NCI-H446 treated with DMSO at 0.1 percent for 48 hours (cell line): ENCODE results near the gene OTUB2.

ENCODE experiments used
- DNase-seq: peaks from one replicate; lab custom pipeline; 2025; lab: John Stamatoyannopoulos, UW

OTUB2 gene

GRCh38 chr14:93997082-93997481, 29.1 kb upstream of the OTUB2 start, which contains the start of gene CCDC197:
Gene CCDC197, plus strand, starts transcription at chr14:93997301. Its CDS starts 831 bp downstream, at chr14:93998132.
- no peak for DNase-seq

- DNase-seq: no peak
Measured at GRCh38 chr14:93997916-93998870, 27.9 kb upstream of the OTUB2 start.

GRCh38 chr14:93998871-93999403, 27.2 kb upstream of the OTUB2 start:
- DNase-seq: no peak

GRCh38 chr14:93999573-93999972, 26.6 kb upstream of the OTUB2 start:
- DNase-seq: no peak

GRCh38 chr14:94000267-94000666, 25.9 kb upstream of the OTUB2 start:
- no peak for DNase-seq

- DNase-seq: no peak
Measured at GRCh38 chr14:94001016-94001415, 25.1 kb upstream of the OTUB2 start.

GRCh38 chr14:94001501-94002396, 24.4 kb upstream of the OTUB2 start:
- DNase-seq: peak; percentile 30

GRCh38 chr14:94003397-94003796, 22.7 kb upstream of the OTUB2 start:
- no peak for DNase-seq

- DNase-seq: no peak
Measured at GRCh38 chr14:94004015-94004414, 22.1 kb upstream of the OTUB2 start.

- no peak for DNase-seq
Measured at GRCh38 chr14:94005324-94006073, 20.6 kb upstream of the OTUB2 start.

- no peak for DNase-seq
Measured at GRCh38 chr14:94008234-94008633, 17.9 kb upstream of the OTUB2 start.

GRCh38 chr14:94009767-94010166, 16.4 kb upstream of the OTUB2 start:
- DNase-seq: no peak

GRCh38 chr14:94010625-94011024, 15.5 kb upstream of the OTUB2 start:
- DNase-seq: no peak

- no peak for DNase-seq
Measured at GRCh38 chr14:94011795-94012194, 14.3 kb upstream of the OTUB2 start.

GRCh38 chr14:94014382-94014781, 11.8 kb upstream of the OTUB2 start:
- no peak for DNase-seq

GRCh38 chr14:94015223-94015622, 10.9 kb upstream of the OTUB2 start:
- no peak for DNase-seq

GRCh38 chr14:94016446-94016976, 9.6 kb upstream of the OTUB2 start:
- DNase-seq: peak; percentile 7

- DNase-seq: peak; percentile 37
Measured at GRCh38 chr14:94018308-94018707, 7.8 kb upstream of the OTUB2 start.

- no peak for DNase-seq
Measured at GRCh38 chr14:94019329-94019728, 6.8 kb upstream of the OTUB2 start.

GRCh38 chr14:94020267-94020666, 5.9 kb upstream of the OTUB2 start:
- no peak for DNase-seq

GRCh38 chr14:94021001-94021400, 5.1 kb upstream of the OTUB2 start:
- DNase-seq: no peak
